ENCODE measurements around the gene TLR7.

TLR7 gene

DNA sequence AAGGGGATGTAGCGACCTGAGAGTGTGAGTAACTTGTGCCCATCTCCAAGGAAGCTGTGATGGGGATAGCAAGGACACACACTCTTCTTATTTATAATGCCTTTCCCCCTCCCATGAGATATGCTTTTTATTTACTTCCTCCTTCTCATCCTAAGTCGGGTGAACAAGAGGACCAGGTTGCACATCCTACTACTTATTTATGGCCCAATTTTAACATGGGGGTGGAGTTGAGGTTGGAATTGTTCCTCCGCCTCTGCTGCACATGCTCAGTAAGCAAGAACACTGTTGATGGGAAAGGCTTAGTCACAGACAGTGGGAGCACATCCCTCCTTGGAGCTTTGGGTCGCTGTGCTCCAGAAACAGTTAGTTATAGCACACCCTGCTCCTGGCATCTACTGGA is 24.3 kb downstream of the TLR7 start:
- DNase-seq (ENCODE audit: low spot score), result no peak

DNA sequence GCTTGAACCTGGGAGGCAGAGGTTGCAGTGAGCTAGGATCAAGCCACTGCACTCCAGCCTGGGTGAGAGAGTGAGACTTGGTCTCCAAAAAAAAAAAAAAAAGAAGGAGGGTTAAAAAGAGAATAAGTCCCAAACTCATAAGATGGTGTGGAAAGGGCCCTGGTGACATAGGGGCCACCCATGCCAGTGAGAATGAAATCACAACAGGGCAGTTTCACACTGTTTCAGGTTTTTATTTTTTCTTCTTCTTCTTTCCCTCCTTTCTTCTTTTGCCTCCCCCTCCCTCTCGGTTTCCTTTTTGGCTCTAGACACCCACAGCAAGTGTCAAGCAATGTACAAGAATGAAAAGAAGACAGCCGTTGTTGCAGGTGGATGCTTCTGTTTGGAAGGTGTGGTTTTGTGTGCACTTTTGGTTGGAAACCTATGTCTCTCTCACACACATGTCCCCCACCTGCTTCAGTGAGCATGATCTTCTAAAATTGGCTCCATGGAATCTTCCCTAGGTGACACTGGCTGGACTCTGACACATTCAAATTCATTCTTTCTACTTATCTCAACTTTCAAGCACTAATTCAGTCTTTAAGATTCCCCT is 25.1 kb downstream of the TLR7 start:
- no peak for DNase-seq (ENCODE audit: low spot score)

- no peak for DNase-seq (ENCODE audit: low spot score)
Measured at GRCh38 chrX:12892716-12893115, 25.8 kb downstream of the TLR7 start.

DNA sequence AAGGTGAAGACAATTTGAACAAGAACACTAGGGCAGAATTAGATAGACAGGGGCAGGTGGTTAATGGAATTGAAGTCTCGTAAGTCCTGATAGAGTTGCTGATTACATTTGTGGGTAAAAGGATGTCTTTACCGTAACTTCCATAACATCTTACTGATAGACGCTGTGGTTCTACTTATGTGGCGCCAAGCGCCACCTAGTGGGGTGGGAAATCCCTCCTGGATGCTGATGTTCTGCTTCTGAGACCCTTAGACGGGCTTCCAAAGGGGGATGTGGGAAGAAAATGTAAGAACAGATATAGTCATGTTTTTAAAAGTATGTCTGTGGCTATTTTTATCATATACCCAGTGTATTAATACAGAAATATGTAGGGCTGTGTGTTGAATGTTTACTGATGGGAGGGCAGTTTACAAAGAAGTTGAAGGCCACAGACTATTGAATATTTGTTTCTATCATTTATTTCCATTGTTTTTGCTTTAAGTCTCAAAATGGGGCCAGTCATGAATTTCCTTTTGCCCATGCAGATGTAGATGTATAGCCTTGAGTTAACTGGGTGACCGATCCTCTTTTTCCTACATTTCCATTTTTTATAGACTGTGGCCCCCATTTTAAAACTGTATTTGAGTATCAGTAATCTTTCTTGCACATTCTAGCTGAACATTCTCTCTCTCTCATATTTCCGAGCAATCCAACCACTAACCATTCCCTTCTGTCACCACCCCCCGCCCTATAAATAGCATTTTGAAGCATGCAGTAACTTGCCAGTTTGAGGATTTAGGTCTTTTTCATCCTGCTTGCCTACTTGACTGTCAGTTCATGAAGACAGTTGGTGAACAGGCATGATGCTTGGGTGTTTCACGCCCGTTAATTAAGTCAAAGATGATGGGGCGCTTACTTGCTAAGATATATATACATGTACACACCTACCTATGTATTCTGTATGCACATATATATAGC is 27.5 kb downstream of the TLR7 start:
- DNase-seq (ENCODE audit: low spot score), result no peak

DNA sequence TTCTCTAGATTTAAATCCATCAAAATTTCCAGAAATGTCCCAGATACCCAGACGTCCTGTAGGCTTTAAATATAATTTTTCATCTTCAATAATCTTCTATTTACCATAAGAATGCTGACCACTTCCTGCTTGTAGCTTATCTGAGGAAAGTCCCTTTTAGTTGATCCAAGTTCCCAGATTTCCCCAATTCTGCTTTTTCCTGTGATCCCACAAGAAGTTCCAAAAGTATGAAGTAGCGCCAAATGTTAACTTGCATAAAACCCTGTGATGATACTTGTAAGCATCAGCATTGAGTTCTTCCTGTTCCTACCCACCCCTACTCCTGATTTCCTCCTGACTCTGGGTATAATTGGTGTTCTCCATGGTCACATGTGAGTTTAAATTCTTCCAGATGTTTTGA is 29.0 kb downstream of the TLR7 start:
- no peak for DNase-seq (ENCODE audit: low spot score)

- no peak for DNase-seq (ENCODE audit: low spot score)
Measured at GRCh38 chrX:12896935-12897334, 30.1 kb downstream of the TLR7 start.

DNA sequence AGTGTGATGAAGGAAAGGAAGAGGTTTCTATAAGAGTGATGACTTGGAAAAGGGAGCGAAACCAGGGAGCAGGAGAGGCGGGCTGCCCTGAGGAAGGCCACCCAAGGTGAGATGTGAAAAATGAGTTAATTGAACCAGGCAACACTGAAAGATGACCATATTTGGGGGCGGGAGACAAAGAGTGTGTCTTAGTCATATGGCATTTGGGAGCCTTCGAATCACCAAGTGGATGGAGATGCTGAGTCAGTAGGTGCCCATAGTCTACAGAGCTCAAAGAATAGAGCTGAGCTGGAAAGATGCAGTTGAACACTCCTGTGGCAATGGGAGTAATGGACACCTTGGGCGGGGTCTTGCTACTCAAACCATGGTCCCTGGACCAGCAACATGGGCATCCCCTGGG is 31.2 kb downstream of the TLR7 start:
- no peak for DNase-seq (ENCODE audit: low spot score)

GRCh38 chrX:12899506-12899905 is 32.6 kb downstream of the TLR7 start:
- no peak for DNase-seq (ENCODE audit: low spot score)

DNA sequence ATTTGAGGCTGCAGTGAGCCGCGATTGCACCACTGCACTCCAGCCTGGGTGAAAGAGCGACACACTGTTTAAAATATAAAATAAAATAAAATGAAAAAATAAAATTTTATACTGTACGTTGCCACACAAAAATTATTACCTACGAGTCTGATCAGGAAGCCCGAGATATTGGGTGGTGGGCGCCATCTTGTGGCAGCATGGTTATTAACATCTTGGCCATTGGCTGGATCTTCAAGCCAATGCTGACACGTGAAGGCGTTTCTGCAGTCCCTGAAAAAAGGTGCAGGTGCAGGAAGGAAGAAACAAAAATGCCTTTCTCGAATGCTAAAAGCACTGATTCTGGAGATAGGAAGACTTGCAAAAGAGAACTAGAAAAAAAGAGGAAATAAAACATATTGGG is 34.6 kb downstream of the TLR7 start:
- peak; percentile 60 for DNase-seq (ENCODE audit: low spot score)

GRCh38 chrX:12903646-12904045 is 36.8 kb downstream of the TLR7 start:
- no peak for DNase-seq (ENCODE audit: low spot score)

GRCh38 chrX:12906046-12906761 is 39.3 kb downstream of the TLR7 start, which contains the start of gene TLR8:
Gene TLR8, plus strand, starts transcription at chrX:12906620. Its CDS starts 87 bp downstream, at chrX:12906707.
- DNase-seq (ENCODE audit: low spot score), result no peak

- DNase-seq (ENCODE audit: low spot score), result no peak
Measured at GRCh38 chrX:12910423-12911121, 43.7 kb downstream of the TLR7 start.

DNA sequence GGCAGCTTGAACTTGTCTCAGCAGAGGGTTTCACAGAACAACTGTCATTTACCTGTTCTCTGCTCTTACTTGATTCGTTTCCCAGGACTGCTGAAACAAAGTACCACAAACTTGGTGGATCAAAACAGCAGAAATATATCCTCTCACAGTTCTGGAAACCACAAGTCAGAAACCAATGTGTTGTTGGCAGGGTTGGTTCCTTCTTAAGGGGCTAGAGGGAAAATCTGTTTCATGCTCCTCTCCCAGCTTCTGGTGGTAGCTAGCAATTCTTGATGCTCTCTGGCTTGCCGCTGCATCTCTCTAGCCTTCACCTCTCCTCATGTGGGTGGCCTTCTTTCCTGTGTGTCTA is 44.2 kb downstream of the TLR7 start:
- DNase-seq (ENCODE audit: low spot score), result no peak

DNA sequence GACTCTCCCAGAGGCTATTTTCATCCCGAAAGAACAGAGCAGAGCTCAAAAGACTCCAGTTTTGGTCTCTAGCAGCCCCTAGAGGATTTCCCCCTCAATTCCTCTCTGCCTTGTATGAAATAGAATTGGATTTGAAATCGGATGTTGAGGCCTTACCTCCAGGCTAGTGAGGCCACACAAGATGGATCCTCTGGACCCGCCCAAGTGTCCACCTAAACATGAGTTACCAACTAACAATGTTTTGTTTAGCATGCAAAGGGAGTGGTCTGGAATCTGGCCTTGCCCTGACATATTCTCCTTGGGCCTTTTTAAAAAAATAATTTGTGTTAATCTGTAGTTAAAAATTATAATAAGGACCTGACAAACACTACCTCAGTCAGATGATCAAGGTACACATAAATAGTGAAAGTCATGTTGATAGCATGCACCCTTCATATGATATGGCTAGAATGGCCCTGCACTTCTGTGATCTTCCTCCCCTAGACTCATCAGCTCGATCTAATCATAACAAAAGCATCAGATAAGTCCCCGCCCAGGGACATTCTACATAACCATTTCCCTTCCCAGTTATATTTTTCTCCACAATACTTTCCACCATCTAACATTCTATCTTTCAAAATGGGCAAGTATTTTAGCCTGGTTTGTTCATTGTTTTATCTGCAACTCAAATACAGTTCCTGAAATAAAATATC is 46.1 kb downstream of the TLR7 start:
- DNase-seq (ENCODE audit: low spot score), result no peak

DNA sequence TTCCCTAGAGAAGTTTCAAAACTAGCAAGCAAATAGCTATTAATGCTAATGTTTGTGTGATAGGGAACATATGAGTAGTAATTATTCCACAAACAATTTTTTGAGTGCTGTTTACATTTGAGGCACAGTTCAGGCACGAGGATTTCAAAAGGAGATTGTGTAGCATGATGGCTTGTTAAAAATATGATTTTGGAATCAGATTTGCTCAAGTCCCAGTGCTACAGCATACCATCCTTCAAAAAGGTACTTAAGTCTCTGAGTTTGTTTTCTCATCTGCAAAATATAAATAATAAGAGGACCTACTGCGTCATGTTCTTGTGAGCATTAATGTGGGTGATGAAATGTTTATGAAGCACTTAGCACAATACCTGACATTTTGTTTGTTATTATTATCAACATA is 50.9 kb downstream of the TLR7 start:
- no peak for DNase-seq (ENCODE audit: low spot score)

GRCh38 chrX:12919051-12919450 is 52.2 kb downstream of the TLR7 start:
- no peak for DNase-seq (ENCODE audit: low spot score)

- no peak for DNase-seq (ENCODE audit: low spot score)
Measured at GRCh38 chrX:12919620-12920019, 52.7 kb downstream of the TLR7 start.

DNA sequence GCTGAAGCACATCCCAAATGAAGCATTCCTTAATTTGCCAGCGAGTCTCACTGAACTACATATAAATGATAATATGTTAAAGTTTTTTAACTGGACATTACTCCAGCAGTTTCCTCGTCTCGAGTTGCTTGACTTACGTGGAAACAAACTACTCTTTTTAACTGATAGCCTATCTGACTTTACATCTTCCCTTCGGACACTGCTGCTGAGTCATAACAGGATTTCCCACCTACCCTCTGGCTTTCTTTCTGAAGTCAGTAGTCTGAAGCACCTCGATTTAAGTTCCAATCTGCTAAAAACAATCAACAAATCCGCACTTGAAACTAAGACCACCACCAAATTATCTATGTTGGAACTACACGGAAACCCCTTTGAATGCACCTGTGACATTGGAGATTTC is 54.1 kb downstream of the TLR7 start:
- DNase-seq (ENCODE audit: low spot score), result no peak

GRCh38 chrX:12921886-12922598 is 55.2 kb downstream of the TLR7 start:
- DNase-seq (ENCODE audit: low spot score), result no peak

DNA sequence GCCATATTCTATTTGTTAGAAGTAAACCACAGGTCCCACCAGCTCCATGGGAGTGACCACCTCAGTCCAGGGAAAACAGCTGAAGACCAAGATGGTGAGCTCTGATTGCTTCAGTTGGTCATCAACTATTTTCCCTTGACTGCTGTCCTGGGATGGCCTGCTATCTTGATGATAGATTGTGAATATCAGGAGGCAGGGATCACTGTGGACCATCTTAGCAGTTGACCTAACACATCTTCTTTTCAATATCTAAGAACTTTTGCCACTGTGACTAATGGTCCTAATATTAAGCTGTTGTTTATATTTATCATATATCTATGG is 55.7 kb downstream of the TLR7 start:
- DNase-seq (ENCODE audit: low spot score), result no peak

DNA sequence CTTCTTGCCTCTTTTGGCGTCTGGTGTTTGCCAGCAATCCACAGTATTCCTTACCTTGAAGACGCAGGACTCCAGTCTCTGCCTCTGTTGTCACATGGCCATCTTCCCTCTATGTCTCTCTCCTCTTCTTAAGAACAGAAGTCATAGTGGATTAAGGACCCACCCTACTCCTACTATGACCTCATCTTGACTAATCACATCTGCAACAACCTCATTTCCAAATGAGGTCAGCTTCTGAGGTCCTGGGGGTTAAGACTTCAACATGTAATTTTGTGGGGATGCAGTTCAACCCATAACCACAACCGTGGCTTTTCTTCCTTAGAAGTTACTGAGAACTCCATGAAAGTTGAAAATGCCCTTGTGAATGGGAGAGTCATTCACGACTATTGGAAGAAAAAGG is 62.8 kb downstream of the TLR7 start:
- no peak for DNase-seq (ENCODE audit: low spot score)

Measured in ecto neural progenitor cell (in vitro differentiated cells).